C4-2B (cell line): ENCODE data around the gene MPHOSPH9.

Source experiments
- H3K27ac ChIP-seq: fragments of 450-650 bp; 2 replicates; pipeline ENCODE4 v1.5.1; 2017
- CTCF ChIP-seq: fragments of 450-650 bp; conservative IDR thresholded peaks from 2 replicates; pipeline ENCODE4 v1.5.1; 2017; ENCODE audit warnings: mild to moderate bottlenecking
- ZFX ChIP-seq: fragments of 450-650 bp; IDR thresholded peaks from 2 replicates; pipeline ENCODE4 v1.6.1; 2017

MPHOSPH9 gene

GRCh38 chr12:123270214-123271000 is 37.5 kb upstream of the MPHOSPH9 start:
- TF ChIP-seq CTCF = no peak
- no peak for TF ChIP-seq ZFX
- H3K27ac ChIP-seq = peak overlapping the region; percentile 88

- H3K27ac ChIP-seq = peak overlapping the region; percentile 88
- TF ChIP-seq CTCF = no peak
- no peak for TF ChIP-seq ZFX
Observed at GRCh38 chr12:123269896-123270213, 36.9 kb upstream of the MPHOSPH9 start.

GRCh38 chr12:123269395-123269892 is 36.5 kb upstream of the MPHOSPH9 start:
- H3K27ac ChIP-seq = peak overlapping the region; percentile 88
- TF ChIP-seq ZFX (no peak), CTCF (no peak)

- H3K27ac ChIP-seq = no peak overlapping the region
- TF ChIP-seq ZFX (no peak), CTCF (no peak)
Observed at GRCh38 chr12:123268850-123269249, 35.9 kb upstream of the MPHOSPH9 start.

GRCh38 chr12:123267991-123268843 is 35.3 kb upstream of the MPHOSPH9 start:
- no peak overlapping the region for H3K27ac ChIP-seq
- no peak for TF ChIP-seq CTCF
- no peak for TF ChIP-seq ZFX

- no peak overlapping the region for H3K27ac ChIP-seq
- TF ChIP-seq ZFX (no peak), CTCF (no peak)
Observed at GRCh38 chr12:123267335-123267920, 34.5 kb upstream of the MPHOSPH9 start.
